ENCODE data around the gene LIX1L.

The LIX1L gene

DNA sequence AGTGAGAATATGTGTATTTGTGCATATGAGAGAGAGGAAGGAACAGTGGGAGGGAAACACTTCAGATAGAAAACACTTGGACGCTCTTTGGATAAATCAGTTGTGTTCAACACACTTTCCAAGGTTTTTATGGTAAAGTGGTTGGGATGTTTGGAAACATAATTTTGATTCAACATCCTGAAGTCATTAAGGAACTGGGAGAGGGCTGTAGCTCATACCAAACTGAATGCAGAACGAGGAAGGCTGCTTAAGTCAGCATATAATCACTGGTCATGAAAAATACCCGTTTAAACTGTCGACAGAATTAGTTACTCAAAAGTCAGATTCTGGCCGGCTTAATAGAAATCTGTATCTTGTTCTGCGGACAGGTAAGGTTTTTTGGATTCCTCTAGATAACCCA is 14.9 kb downstream of the LIX1L start:
- Histone ChIP-seq H3K9ac (ENCODE audit: low read length) (no peak overlapping the region), H2AFZ (ENCODE audit: low read length) (no peak overlapping the region), H3K9me2 (replicated peaks; ENCODE audit: insufficient read depth, low read length) (no peaks in the 10 kb centered on the region), H3K4me2 (ENCODE audit: low read depth, low read length) (no peak overlapping the region), H3K4me1 (ENCODE audit: low read length) (no peaks in the 10 kb centered on the region), H3F3A (ENCODE audit: insufficient read depth, low read length) (no peaks in the 10 kb centered on the region), H4K20me1 (ENCODE audit: insufficient read depth, low read length) (no peaks in the 10 kb centered on the region), H3K79me2 (ENCODE audit: low read length) (no peaks in the 10 kb centered on the region), H3K9me3 (replicated peaks; ENCODE audit: insufficient read depth, low read length) (no peaks in the 10 kb centered on the region), H3K36me3 (replicated peaks; ENCODE audit: insufficient read depth, low read length) (no peaks in the 10 kb centered on the region), H3K27ac (ENCODE audit: low read length) (no peak overlapping the region), H3K4me3 (ENCODE audit: low read length) (no peak overlapping the region), H3K27me3 (replicated peaks; ENCODE audit: insufficient read depth, low read length) (no peaks in the 10 kb centered on the region)
- TF ChIP-seq, protein P1, sequence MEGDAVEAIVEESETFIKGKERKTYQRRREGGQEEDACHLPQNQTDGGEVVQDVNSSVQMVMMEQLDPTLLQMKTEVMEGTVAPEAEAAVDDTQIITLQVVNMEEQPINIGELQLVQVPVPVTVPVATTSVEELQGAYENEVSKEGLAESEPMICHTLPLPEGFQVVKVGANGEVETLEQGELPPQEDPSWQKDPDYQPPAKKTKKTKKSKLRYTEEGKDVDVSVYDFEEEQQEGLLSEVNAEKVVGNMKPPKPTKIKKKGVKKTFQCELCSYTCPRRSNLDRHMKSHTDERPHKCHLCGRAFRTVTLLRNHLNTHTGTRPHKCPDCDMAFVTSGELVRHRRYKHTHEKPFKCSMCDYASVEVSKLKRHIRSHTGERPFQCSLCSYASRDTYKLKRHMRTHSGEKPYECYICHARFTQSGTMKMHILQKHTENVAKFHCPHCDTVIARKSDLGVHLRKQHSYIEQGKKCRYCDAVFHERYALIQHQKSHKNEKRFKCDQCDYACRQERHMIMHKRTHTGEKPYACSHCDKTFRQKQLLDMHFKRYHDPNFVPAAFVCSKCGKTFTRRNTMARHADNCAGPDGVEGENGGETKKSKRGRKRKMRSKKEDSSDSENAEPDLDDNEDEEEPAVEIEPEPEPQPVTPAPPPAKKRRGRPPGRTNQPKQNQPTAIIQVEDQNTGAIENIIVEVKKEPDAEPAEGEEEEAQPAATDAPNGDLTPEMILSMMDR (IDR thresholded peaks at IDR 0.05; ENCODE audit: low read length) = no peak
- TF ChIP-seq EZH2phosphoT487 (IDR thresholded peaks at IDR 0.05; ENCODE audit: low read length) (no peak), EZH2 (optimal IDR thresholded peaks at IDR 0.05; ENCODE audit: low read depth, low read length) (no peak)
- no peak for DNase-seq

DNA sequence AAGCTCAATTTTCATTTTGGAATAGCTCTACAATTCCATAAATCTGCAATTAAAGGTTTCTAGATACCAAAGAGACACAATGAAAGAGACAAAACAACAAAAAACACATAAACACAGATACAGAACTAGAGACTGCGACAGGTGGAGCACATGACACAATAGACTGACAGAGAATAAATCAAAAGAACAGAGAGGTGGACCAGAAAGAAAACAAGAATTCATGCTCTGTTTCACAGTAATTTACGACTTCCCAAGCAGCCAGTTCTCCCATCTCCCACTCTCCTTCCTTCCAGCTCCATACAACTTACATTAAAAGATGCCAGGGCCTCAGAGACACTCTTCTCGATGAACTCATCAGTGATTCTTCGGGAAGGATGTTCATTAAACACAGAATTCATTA is 15.4 kb downstream of the LIX1L start:
- Histone ChIP-seq H3K4me2 (ENCODE audit: low read depth, low read length) (no peak overlapping the region), H3K9ac (ENCODE audit: low read length) (no peak overlapping the region), H3K27me3 (replicated peaks; ENCODE audit: insufficient read depth, low read length) (no peaks in the 10 kb centered on the region), H3F3A (ENCODE audit: insufficient read depth, low read length) (no peaks in the 10 kb centered on the region), H3K9me3 (replicated peaks; ENCODE audit: insufficient read depth, low read length) (no peaks in the 10 kb centered on the region), H3K36me3 (replicated peaks; ENCODE audit: insufficient read depth, low read length) (no peaks in the 10 kb centered on the region), H2AFZ (ENCODE audit: low read length) (no peak overlapping the region), H3K9me2 (replicated peaks; ENCODE audit: insufficient read depth, low read length) (no peaks in the 10 kb centered on the region), H3K27ac (ENCODE audit: low read length) (no peak overlapping the region), H3K79me2 (ENCODE audit: low read length) (no peaks in the 10 kb centered on the region), H3K4me1 (ENCODE audit: low read length) (no peaks in the 10 kb centered on the region), H3K4me3 (ENCODE audit: low read length) (no peak overlapping the region), H4K20me1 (ENCODE audit: insufficient read depth, low read length) (no peaks in the 10 kb centered on the region)
- TF ChIP-seq EZH2phosphoT487 (IDR thresholded peaks at IDR 0.05; ENCODE audit: low read length) (no peak), EZH2 (optimal IDR thresholded peaks at IDR 0.05; ENCODE audit: low read depth, low read length) (no peak)
- TF ChIP-seq, protein P1 (IDR thresholded peaks at IDR 0.05; ENCODE audit: low read length) = no peak
- DNase-seq = no peak

DNA sequence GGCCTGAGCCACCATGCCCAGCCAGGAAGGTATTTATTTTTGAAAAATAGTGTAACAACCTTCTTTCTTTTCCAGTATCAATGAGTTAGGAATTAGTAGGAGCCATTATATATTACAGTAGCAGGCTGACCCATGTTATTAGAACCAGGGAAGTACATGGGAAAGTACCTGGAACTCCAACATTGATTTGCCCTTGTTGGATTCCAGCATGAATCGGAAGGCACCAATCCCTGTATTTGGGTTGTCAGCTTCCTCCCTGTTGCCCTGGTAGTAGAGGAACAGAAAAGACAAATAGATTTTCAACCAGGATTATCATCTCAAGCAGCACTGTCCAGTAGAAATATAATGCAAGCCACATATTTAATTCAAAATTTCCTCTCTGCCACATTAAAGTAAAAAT is 20.4 kb downstream of the LIX1L start:
- no peaks in the 10 kb centered on the region for H3K9me3 ChIP-seq (replicated peaks; ENCODE audit: insufficient read depth, low read length)
- no peaks in the 10 kb centered on the region for H3K27me3 ChIP-seq (replicated peaks; ENCODE audit: insufficient read depth, low read length)
- no peak overlapping the region for H3K27ac ChIP-seq (ENCODE audit: low read length)
- no peak for DNase-seq
- no peaks in the 10 kb centered on the region for H3K9me2 ChIP-seq (replicated peaks; ENCODE audit: insufficient read depth, low read length)
- H3K79me2 ChIP-seq (ENCODE audit: low read length) = no peaks in the 10 kb centered on the region
- no peak overlapping the region for H3K4me2 ChIP-seq (ENCODE audit: low read depth, low read length)
- H2AFZ ChIP-seq (ENCODE audit: low read length) = no peak overlapping the region
- H3K4me3 ChIP-seq (ENCODE audit: low read length) = no peak overlapping the region
- TF ChIP-seq EZH2 (optimal IDR thresholded peaks at IDR 0.05; ENCODE audit: low read depth, low read length) (no peak), EZH2phosphoT487 (IDR thresholded peaks at IDR 0.05; ENCODE audit: low read length) (no peak)
- TF ChIP-seq, protein P1 (IDR thresholded peaks at IDR 0.05; ENCODE audit: low read length) = no peak
- no peaks in the 10 kb centered on the region for H3K36me3 ChIP-seq (replicated peaks; ENCODE audit: insufficient read depth, low read length)
- H4K20me1 ChIP-seq (ENCODE audit: insufficient read depth, low read length) = no peaks in the 10 kb centered on the region
- no peak overlapping the region for H3K9ac ChIP-seq (ENCODE audit: low read length)
- H3F3A ChIP-seq (ENCODE audit: insufficient read depth, low read length) = peaks cover 10% of the 10 kb centered on the region
- H3K4me1 ChIP-seq (ENCODE audit: low read length) = peaks cover 20% of the 10 kb centered on the region

Data from MM.1S (cell line).